Mammary epithelial cell (primary cell): ENCODE measurements around the gene TRIM2.

Source experiments
- CTCF ChIP-seq, 2 donors: IDR thresholded peaks in 1 of 2; conservative IDR thresholded peaks in 1 of 2; 2 replicates each; pipeline ENCODE4 v1.5.1; 2011 to 2012; ENCODE audit warnings: inconsistent platforms in 2 of 2, low read length in 2 of 2, mild to moderate bottlenecking in 2 of 2, control low read depth in 1 of 2, low read depth in 1 of 2; ENCODE audit not compliant: insufficient read depth in 1 of 2; ENCODE audit errors: extremely low read depth in 1 of 2
- EZH2 ChIP-seq: IDR thresholded peaks from 2 replicates; pipeline ENCODE4 v1.6.1; 2012; ENCODE audit warnings: low read length, inconsistent platforms, borderline replicate concordance

- TF ChIP-seq EZH2 (no peak), CTCF (conservative IDR thresholded peaks at IDR 0.05 in 1 of 2, IDR thresholded peaks at IDR 0.05 in 1 of 2; ENCODE audit: extremely low read depth in 1 of 2, insufficient read depth in 1 of 2, low read depth in 1 of 2, low read length in 2 of 2) (no peak)
Measured at GRCh38 chr4:153210727-153211126, 6.5 kb downstream of the TRIM2 start.
